ENCODE measurements around the gene ORC5.

DNA sequence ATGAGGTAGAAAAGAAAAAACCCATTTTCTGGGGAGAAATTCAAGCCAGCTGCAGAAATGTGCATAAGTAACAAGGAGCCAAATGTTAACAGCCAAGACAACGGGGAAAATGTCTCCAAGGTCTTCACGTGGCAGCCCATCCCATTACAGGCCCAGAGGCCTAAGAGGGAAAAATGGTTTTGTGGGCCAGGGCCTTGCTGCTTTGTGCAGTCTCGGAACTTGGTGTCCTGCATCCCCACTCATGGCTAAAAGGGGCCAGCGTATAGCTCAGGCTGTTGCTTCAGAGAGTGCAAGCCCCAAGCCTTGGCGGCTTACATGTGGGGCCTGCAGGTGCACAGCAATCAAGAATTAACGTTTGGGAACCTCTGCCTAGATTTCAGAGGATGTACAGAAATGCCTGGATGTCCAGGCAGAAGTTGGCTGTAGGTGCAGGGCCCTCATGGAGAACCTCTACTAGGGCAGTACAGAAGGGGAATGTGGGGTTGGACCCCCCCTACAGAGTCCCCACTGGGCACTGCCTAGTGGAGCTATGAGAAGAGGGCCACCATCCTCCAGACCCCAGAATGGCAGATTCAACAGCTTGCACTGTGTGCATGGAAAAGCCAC, 9.0 kb downstream of the ORC5 start:
- TF ChIP-seq, protein P1, sequence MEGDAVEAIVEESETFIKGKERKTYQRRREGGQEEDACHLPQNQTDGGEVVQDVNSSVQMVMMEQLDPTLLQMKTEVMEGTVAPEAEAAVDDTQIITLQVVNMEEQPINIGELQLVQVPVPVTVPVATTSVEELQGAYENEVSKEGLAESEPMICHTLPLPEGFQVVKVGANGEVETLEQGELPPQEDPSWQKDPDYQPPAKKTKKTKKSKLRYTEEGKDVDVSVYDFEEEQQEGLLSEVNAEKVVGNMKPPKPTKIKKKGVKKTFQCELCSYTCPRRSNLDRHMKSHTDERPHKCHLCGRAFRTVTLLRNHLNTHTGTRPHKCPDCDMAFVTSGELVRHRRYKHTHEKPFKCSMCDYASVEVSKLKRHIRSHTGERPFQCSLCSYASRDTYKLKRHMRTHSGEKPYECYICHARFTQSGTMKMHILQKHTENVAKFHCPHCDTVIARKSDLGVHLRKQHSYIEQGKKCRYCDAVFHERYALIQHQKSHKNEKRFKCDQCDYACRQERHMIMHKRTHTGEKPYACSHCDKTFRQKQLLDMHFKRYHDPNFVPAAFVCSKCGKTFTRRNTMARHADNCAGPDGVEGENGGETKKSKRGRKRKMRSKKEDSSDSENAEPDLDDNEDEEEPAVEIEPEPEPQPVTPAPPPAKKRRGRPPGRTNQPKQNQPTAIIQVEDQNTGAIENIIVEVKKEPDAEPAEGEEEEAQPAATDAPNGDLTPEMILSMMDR (IDR thresholded peaks at IDR 0.05): no peak
- TF ChIP-seq POLR2AphosphoS5 (IDR thresholded peaks at IDR 0.05) (no peak), POLR2A (IDR thresholded peaks at IDR 0.05) (no peak), EP300 (IDR thresholded peaks at IDR 0.05) (no peak)
